Activated T-helper 9 cell treated with anti-CD3 and anti-CD28 coated beads, Interleukin-2, amount 50 U/mL, for 16 hours (primary cell): Measurements from ENCODE around the gene CFAP61.
"Not testable (repeated sequence)": the region's sequence is repeated elsewhere in the genome, so short reads cannot be mapped to it uniquely, and the experiment has no call there.

Experiments
- DNase-seq: peaks from one replicate; pipeline ENCODE4 v3.0.0-alpha.2; 2020; ENCODE audit warnings: low read depth

CFAP61 gene

DNA sequence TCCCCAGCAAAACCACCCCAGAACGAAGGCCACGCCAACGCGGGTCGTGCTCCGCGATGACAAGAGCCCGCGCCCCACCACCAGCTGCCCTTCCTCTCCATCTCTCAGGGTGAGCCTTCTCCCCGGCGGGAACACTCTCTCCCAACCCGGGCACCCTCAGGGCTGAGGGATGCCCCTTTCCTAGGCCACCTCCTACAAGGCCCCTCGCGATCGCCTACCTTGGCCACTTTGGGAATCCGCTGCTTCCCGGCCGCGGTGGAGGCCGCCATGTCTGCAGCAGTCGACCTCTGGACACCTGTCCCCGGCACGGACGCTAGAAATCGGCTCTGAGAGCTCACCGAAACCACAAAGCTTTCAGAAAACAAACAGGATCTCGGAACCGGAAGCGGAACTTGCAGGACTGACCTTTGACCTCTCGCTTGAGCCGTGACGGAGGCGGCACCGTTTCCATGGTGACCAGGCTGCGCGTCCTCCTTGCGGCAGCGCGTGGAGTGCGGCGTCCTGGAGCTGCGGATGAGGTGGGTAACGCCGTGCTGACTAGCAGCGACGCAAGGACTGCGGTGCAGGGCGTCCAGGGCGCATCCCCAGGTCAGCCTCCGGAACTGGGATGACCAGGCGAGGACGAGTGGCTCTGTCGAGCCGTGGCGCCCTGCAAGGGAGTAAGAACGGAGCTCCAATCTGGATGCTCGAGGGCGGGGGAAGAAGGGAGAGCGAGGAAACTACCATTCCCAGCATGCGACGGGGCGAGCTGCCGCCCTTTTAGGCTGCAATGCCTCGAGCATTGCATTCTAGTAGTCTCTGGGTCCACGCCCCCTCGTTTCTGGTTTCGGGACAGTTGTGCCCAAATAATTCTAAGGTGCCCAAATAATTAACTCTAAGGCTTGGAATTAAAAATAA is at the start of gene CFAP61, which contains the start of gene CRNKL1:
Gene CFAP61, plus strand, starts transcription at position 459 of the 897 bp plus-strand sequence. CDS start 4,122 bp downstream, outside the sequence.
Gene CRNKL1, minus strand, starts transcription at position 393 of the 897 bp plus-strand sequence. Its CDS starts 124 bp downstream, at position 269.
- DNase-seq = peak; percentile 96

- DNase-seq = no peak
These were observed 49.0 kb upstream of the CFAP61 start for GRCh38 chr20:20003031-20003954.

GRCh38 chr20:20003955-20004322 is 48.4 kb upstream of the CFAP61 start:
- not testable (repeated sequence) for DNase-seq

- no peak for DNase-seq
These were observed 47.0 kb upstream of the CFAP61 start for GRCh38 chr20:20005342-20005741.

- DNase-seq = no peak
These were observed 42.5 kb upstream of the CFAP61 start for GRCh38 chr20:20009784-20010253.

GRCh38 chr20:20010639-20011500 is 41.5 kb upstream of the CFAP61 start:
- DNase-seq = no peak

GRCh38 chr20:20012541-20012940 is 39.8 kb upstream of the CFAP61 start:
- no peak for DNase-seq

DNA sequence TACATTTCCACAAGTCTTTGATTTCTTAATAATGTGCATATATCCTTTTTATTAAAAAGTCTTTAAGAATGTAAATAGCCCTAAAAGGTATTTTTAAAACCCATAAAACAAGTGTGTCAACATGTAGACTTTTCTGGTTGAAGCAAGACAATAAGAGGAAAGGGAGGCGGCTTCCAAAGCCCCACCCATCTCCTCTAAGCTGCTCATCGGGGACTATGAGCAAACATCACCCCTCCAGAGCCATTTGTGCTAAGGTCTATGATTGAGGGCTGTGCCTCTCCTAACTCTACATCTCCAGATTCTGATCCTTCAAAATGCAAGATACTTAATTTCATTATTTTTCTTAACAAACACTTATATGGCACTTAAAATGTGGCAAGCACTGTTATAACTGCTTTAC is 37.7 kb upstream of the CFAP61 start:
- DNase-seq = no peak

- DNase-seq = peak; percentile 88
These were observed 35.1 kb upstream of the CFAP61 start, which contains the start of gene NAA20 for GRCh38 chr20:20017001-20017843. NAA20 (plus strand) TSS chr20:20017362; CDS start chr20:20017397, 35 bp downstream.

GRCh38 chr20:20017844-20018185 is 34.5 kb upstream of the CFAP61 start:
- no peak for DNase-seq

DNA sequence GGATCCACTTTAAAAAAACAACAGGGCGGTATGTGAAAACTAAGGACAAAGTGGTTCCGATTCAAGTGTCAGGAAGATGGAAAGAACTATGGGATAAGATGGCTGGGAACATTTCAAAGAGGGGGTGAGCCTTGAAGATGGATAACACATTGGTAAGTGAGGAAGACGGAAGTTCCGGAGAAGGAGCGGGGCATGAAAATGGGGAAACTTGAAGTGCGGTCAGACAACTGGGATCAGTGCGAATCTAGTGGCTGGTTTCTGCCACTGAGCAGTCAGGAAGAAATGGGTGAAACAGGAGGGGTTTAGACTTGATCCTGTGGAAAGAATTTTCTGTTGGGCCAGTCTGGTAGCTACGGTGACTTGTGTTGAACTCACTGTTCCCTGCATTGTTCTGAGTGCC is 34.0 kb upstream of the CFAP61 start:
- no peak for DNase-seq

GRCh38 chr20:20019123-20019522 is 33.2 kb upstream of the CFAP61 start:
- DNase-seq = no peak

GRCh38 chr20:20020908-20021307 is 31.4 kb upstream of the CFAP61 start:
- DNase-seq = no peak

DNA sequence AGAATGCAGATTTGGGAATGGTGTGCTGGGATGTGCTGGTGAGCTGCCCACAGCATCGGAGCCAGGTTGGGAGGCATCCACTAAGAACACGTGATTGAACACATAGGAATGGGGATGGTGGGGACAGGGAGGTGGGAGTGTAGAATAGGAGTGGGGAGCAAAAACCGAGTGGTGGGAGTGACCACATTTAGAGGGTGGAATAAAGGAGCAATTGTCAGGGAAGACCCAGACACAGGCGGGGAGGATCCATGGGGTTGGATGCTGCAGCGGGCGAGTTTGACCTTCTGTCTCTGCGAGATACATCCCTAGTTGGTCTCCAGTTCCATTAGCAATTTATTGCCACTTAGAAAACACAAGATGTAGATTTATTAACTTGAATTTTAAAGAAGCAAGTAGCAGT is 30.5 kb upstream of the CFAP61 start:
- no peak for DNase-seq

DNA sequence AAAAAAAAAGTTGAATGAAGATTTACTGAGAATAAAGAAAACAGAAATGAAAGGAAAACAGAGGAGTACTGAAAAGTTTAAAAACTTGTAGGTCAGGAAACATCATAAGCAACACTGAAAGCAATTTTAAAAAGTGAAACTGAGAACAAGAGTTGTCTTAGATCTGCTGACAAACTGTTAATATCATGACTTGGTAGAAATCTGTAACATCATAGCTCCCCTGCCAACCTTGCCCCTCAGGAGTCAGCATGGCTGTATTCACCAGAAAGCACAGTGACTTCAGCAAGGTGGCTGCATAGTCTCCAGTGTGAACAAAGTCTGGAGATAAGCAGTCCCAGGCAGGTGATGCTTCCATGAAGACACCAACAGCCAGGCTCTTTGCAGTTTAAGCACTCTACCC is 29.8 kb upstream of the CFAP61 start:
- DNase-seq = no peak

- DNase-seq = no peak
These were observed 28.9 kb upstream of the CFAP61 start for GRCh38 chr20:20023395-20023794.

DNA sequence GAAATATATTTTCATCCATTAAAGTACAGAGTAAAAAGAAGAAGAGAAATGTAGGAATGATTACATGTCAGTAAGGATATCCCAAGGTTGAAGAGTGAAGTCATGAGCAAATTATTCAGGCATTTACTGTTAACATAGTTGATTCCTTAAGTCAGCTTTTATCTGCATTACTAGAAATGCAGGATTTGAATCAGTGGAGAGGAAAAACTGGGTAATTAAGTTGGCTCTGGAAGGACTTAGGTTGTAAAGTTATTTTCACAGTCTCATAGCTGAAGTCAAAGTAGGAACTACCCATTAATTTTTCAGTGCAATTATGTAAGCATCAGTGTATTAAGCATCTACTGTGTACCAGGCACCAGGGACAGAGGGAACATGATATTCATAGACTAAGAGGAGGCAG is 27.4 kb upstream of the CFAP61 start:
- no peak for DNase-seq

- no peak for DNase-seq
These were observed 25.0 kb upstream of the CFAP61 start for GRCh38 chr20:20027284-20027683.

DNA sequence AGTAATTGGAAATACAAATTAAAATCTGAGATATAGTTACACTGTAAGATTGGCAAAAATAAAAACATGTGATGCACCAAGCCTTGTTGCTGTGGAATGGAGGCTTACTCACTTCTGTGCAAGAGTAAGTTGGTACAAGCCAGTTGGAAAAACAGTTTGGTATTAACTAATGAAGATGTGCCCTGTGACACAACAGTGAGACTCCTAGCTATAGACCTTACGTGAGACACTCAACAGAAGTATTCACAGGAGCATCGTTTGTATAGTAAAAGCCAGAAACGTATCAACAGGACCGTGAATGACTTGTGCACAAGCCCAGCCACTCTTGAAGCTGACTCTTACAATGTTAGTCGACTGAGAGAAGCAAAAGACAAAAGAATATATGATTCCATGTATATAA is 20.5 kb upstream of the CFAP61 start:
- no peak for DNase-seq

- DNase-seq = no peak
These were observed 17.8 kb upstream of the CFAP61 start for GRCh38 chr20:20034486-20034885.

DNA sequence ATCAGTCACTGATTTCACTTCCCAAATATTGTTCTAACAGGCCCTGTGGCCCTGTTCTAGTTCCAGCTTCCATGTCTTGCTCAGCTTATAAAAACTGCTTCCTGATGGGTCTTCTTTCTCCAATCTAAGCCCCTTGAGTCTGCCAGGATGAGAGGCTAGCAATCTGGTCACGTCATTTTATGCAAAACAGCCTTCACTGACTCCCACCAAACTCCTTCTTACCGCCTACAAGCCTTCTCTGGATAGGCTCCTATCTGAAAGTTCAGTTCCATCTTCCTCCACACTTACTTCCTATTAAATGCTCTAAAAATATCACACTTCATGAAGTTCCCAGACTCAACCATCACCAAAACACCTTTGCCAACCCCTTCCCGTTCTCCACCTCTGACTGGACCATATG is 15.6 kb upstream of the CFAP61 start:
- no peak for DNase-seq
